ENCODE data around the gene C6orf120.

C6orf120 gene

DNA sequence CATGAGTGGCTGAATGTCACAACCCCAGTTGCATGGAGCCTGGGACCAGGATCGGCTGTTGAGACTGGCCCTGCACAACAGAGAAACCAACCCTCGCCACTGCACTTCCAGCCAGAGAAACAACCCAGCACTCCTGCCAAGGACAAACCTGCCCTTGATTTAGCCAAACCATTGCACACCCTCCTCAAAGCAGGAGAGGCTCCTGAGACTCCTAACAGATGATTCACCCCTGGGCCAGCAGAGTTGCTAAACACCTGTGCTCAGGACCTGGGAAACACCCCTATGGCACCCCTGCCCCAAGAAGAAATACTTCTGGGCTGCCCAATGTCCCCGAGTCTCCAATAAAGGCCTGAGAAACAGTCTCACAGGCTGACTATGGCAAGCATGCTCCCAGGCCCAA lies 17.9 kb upstream of the C6orf120 start:
- H3K4me3 ChIP-seq (ENCODE audit: low read depth, low read length) = no peak overlapping the region
- DNase-seq (ENCODE audit: low read depth) = no peak
- TF ChIP-seq, protein P1, sequence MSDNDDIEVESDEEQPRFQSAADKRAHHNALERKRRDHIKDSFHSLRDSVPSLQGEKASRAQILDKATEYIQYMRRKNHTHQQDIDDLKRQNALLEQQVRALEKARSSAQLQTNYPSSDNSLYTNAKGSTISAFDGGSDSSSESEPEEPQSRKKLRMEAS (IDR thresholded peaks at IDR 0.05; ENCODE audit: low read depth, low read length) = no peak
- no peak for TF ChIP-seq POLR2A (IDR thresholded peaks at IDR 0.05; ENCODE audit: extremely low read depth, insufficient read length)
- TF ChIP-seq MYC (IDR thresholded peaks at IDR 0.05; ENCODE audit: low read depth, low read length) = no peak
- TF ChIP-seq, protein P2, sequence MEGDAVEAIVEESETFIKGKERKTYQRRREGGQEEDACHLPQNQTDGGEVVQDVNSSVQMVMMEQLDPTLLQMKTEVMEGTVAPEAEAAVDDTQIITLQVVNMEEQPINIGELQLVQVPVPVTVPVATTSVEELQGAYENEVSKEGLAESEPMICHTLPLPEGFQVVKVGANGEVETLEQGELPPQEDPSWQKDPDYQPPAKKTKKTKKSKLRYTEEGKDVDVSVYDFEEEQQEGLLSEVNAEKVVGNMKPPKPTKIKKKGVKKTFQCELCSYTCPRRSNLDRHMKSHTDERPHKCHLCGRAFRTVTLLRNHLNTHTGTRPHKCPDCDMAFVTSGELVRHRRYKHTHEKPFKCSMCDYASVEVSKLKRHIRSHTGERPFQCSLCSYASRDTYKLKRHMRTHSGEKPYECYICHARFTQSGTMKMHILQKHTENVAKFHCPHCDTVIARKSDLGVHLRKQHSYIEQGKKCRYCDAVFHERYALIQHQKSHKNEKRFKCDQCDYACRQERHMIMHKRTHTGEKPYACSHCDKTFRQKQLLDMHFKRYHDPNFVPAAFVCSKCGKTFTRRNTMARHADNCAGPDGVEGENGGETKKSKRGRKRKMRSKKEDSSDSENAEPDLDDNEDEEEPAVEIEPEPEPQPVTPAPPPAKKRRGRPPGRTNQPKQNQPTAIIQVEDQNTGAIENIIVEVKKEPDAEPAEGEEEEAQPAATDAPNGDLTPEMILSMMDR (IDR thresholded peaks at IDR 0.05; ENCODE audit: low read depth, low read length) = no peak

DNA sequence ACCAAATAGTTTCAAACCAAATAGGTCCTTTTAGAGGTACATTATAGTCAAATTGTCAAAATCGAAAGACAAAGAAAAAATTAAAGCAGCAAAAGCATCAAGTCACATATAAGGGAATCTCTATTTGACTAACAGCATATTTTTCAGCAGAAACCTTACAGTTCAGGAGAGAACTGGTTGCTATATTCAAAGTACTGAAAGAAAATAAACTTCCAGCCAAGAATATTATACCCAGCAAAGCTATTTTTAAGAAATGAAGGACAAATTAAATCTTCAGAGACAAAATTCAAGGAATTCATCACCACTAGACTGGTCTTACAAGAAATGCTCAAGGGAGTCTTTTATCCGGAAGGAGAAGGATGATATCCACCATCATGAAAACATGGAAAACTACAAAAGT lies 16.1 kb upstream of the C6orf120 start:
- TF ChIP-seq, protein P2 (IDR thresholded peaks at IDR 0.05; ENCODE audit: low read depth, low read length) = no peak
- TF ChIP-seq, protein P1 (IDR thresholded peaks at IDR 0.05; ENCODE audit: low read depth, low read length) = no peak
- no peak for TF ChIP-seq MYC (IDR thresholded peaks at IDR 0.05; ENCODE audit: low read depth, low read length)
- TF ChIP-seq POLR2A (IDR thresholded peaks at IDR 0.05; ENCODE audit: extremely low read depth, insufficient read length) = no peak
- no peak overlapping the region for H3K4me3 ChIP-seq (ENCODE audit: low read depth, low read length)
- no peak for DNase-seq (ENCODE audit: low read depth)

DNA sequence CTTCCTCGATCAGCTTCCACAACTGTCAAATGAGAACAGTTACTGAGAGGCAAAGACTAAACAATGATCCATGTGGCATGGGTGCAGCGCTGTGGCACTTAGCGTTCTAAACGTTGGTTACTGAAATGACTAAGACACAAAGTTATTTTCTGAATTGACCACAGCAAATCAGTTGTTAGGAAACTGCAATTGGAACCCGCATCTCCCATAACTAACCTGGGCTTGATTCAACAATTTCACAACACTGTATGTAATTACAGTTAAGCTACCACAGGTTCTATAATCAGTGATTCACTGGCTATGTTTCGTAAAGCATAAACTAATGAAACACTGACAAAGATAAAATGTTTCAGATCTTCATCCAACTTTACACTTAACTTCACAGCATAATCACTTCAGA lies 12.6 kb upstream of the C6orf120 start:
- H3K4me3 ChIP-seq (ENCODE audit: low read depth, low read length) = no peak overlapping the region
- TF ChIP-seq MYC (IDR thresholded peaks at IDR 0.05; ENCODE audit: low read depth, low read length) (no peak), POLR2A (IDR thresholded peaks at IDR 0.05; ENCODE audit: extremely low read depth, insufficient read length) (no peak)
- no peak for DNase-seq (ENCODE audit: low read depth)

DNA sequence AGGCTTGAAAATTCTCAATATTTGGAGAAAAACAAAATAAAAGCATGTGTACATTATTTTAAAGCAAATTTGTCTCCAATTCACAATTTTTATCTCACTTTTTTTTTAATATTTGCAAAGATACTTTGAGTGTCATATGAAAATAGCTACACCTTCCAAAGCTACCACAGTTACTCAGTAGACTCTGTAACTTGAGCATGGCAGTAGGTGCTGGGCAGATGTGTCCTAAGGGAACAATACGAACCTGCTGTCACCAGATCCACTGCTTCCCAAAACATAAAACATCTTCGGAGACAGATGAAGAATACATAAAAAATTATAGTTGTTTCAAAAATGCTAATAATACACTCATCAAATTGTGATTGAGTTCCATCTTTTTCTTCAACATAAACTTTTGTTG lies 10.7 kb upstream of the C6orf120 start:
- TF ChIP-seq MYC (IDR thresholded peaks at IDR 0.05; ENCODE audit: low read depth, low read length) (no peak), POLR2A (IDR thresholded peaks at IDR 0.05; ENCODE audit: extremely low read depth, insufficient read length) (no peak)
- TF ChIP-seq, protein P1 (IDR thresholded peaks at IDR 0.05; ENCODE audit: low read depth, low read length) = no peak
- TF ChIP-seq, protein P2 (IDR thresholded peaks at IDR 0.05; ENCODE audit: low read depth, low read length) = no peak
- no peak for DNase-seq (ENCODE audit: low read depth)
- H3K4me3 ChIP-seq (ENCODE audit: low read depth, low read length) = no peak overlapping the region

DNA sequence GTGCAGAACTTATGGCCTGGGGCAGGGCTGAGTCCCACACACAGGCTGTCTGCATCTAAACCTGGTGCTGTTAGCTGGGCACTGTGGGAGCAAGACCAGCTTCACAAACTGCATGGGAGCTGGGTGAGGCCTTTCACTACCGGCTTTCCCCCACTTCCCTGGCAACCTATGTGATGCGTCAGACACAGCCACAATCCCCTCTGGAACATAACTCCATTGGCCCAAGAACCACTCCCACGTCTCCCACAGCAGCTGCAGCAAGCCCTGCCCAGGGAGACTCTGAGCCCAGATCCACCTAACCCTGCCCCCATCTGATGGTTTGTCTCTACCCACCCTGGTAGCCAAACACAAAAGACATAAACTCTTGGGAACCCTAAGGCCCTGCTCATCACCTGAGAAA lies 9.4 kb upstream of the C6orf120 start:
- no peak overlapping the region for H3K4me3 ChIP-seq (ENCODE audit: low read depth, low read length)
- DNase-seq (ENCODE audit: low read depth) = peak; percentile 37
- TF ChIP-seq MYC (IDR thresholded peaks at IDR 0.05; ENCODE audit: low read depth, low read length) (no peak), POLR2A (IDR thresholded peaks at IDR 0.05; ENCODE audit: extremely low read depth, insufficient read length) (no peak)
- TF ChIP-seq, protein P2 (IDR thresholded peaks at IDR 0.05; ENCODE audit: low read depth, low read length) = no peak
- TF ChIP-seq, protein P1 (IDR thresholded peaks at IDR 0.05; ENCODE audit: low read depth, low read length) = no peak

DNA sequence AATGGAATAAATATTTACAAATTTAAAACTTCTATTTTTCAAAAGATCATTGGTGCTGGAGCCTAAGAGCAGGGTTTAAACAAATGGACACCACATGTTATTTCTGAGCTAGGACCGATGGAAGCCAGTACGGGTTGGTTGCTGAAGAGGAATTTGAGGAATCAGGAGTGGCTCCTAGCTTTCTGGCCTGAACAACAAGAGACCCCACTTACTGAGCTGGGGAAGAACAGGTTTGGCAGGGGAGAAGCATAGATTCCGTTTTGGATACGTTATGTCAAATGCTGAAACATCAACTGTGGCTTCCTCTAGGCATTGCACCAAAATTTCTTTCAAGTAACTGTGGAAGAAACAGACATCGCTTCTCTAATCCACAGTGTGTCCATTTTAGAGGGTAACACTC lies 6.8 kb upstream of the C6orf120 start:
- no peak overlapping the region for H3K4me3 ChIP-seq (ENCODE audit: low read depth, low read length)
- DNase-seq (ENCODE audit: low read depth) = no peak
- TF ChIP-seq MYC (IDR thresholded peaks at IDR 0.05; ENCODE audit: low read depth, low read length) (no peak), POLR2A (IDR thresholded peaks at IDR 0.05; ENCODE audit: extremely low read depth, insufficient read length) (no peak)
- TF ChIP-seq, protein P1 (IDR thresholded peaks at IDR 0.05; ENCODE audit: low read depth, low read length) = no peak
- TF ChIP-seq, protein P2 (IDR thresholded peaks at IDR 0.05; ENCODE audit: low read depth, low read length) = no peak
